Mesenchymal stem cell (in vitro differentiated cells and primary cell): ENCODE data around the gene ITGB4.

Experiments used
- DNase-seq: peaks from one replicate; pipeline ENCODE4 v3.0.0-alpha.2; 2013
- H2AFZ ChIP-seq: one replicate; pipeline ENCODE4 v1.6.1; 2013; ENCODE audit warnings: low read depth, mild to moderate bottlenecking, control low read depth, inconsistent platforms, low read length, moderate library complexity
- H2AK5ac ChIP-seq: 2 replicates; pipeline ENCODE4 v1.6.1; 2013; ENCODE audit warnings: low read length, moderate library complexity, mild to moderate bottlenecking, inconsistent platforms; ENCODE audit not compliant: severe bottlenecking
- H2BK120ac ChIP-seq: one replicate; pipeline ENCODE4 v1.6.1; 2013; ENCODE audit warnings: low read depth, mild to moderate bottlenecking, inconsistent platforms, low read length, moderate library complexity
- H2BK12ac ChIP-seq, 2 experiments: one replicate each; pipeline ENCODE4 v1.6.1; 2013; ENCODE audit warnings: inconsistent platforms in 2 of 2, low read length in 2 of 2, mild to moderate bottlenecking in 2 of 2, moderate library complexity in 2 of 2, control low read depth in 1 of 2
- H2BK15ac ChIP-seq: one replicate; pipeline ENCODE4 v1.6.1; 2013; ENCODE audit warnings: mild to moderate bottlenecking, low read depth, inconsistent platforms; ENCODE audit not compliant: poor library complexity, severe bottlenecking
- H2BK5ac ChIP-seq: 2 replicates; pipeline ENCODE4 v1.6.1; 2013; ENCODE audit warnings: low read depth, mild to moderate bottlenecking, low read length, control low read depth, inconsistent platforms; ENCODE audit not compliant: poor library complexity, severe bottlenecking
- H3K14ac ChIP-seq, 2 experiments: one replicate each; pipeline ENCODE4 v1.6.1; 2013; ENCODE audit warnings: inconsistent platforms in 2 of 2, low read length in 2 of 2, control low read depth in 1 of 2, mild to moderate bottlenecking in 1 of 2, moderate library complexity in 1 of 2
- H3K18ac ChIP-seq, 2 experiments: one replicate each; pipeline ENCODE4 v1.6.1; 2013; ENCODE audit warnings: inconsistent platforms in 2 of 2, low read length in 2 of 2, control low read depth in 1 of 2, low read depth in 1 of 2, mild to moderate bottlenecking in 1 of 2
- H3K23ac ChIP-seq, 2 experiments: one replicate each; pipeline ENCODE4 v1.6.1; 2013; ENCODE audit warnings: inconsistent platforms in 2 of 2, low read length in 2 of 2, mild to moderate bottlenecking in 2 of 2, moderate library complexity in 2 of 2, control low read depth in 1 of 2
- H3K27ac ChIP-seq: 2 replicates; pipeline ENCODE4 v1.5.1; 2013; ENCODE audit warnings: mild to moderate bottlenecking, moderate library complexity, low read length, control low read depth, inconsistent platforms; ENCODE audit not compliant: poor library complexity, severe bottlenecking
- H3K27me3 ChIP-seq, 2 experiments: 2 replicates each; pipeline versions ENCODE4 v1.6.1 to v1.7.0; 2013; ENCODE audit warnings: low read length in 2 of 2, mild to moderate bottlenecking in 2 of 2, moderate library complexity in 2 of 2, control low read depth in 1 of 2, inconsistent platforms in 1 of 2; ENCODE audit not compliant: control insufficient read depth in 1 of 2, insufficient read depth in 1 of 2
- H3K36me3 ChIP-seq, 2 experiments: 2 replicates each; pipeline versions ENCODE4 v1.6.1 to v1.7.0; 2013; ENCODE audit warnings: low read length in 2 of 2, control low read depth in 1 of 2, inconsistent platforms in 1 of 2, low read depth in 1 of 2, mild to moderate bottlenecking in 1 of 2; ENCODE audit not compliant: insufficient read depth in 2 of 2, control insufficient read depth in 1 of 2
- H3K4ac ChIP-seq, 2 experiments: one replicate each; pipeline ENCODE4 v1.6.1; 2013; ENCODE audit warnings: inconsistent platforms in 2 of 2, low read length in 2 of 2, mild to moderate bottlenecking in 2 of 2, moderate library complexity in 2 of 2, control low read depth in 1 of 2, low read depth in 1 of 2
- H3K4me1 ChIP-seq: 2 replicates; pipeline ENCODE4 v1.6.1; 2013; ENCODE audit warnings: low read depth, low read length, control low read depth; ENCODE audit not compliant: control insufficient read depth, insufficient read depth
- H3K4me2 ChIP-seq: 2 replicates; pipeline ENCODE4 v1.6.1; 2013; ENCODE audit warnings: low read length, mild to moderate bottlenecking, inconsistent platforms; ENCODE audit not compliant: poor library complexity, severe bottlenecking
- H3K4me3 ChIP-seq, 2 experiments: 2 replicates each; pipeline versions ENCODE4 v1.5.1 to v1.7.0; 2013; ENCODE audit warnings: low read length in 2 of 2, mild to moderate bottlenecking in 2 of 2, control low read depth in 1 of 2, low read depth in 1 of 2; ENCODE audit not compliant: insufficient read depth in 1 of 2
- H3K79me1 ChIP-seq: replicated peaks from 2 replicates; pipeline ENCODE4 v1.6.1; 2013; ENCODE audit warnings: mild to moderate bottlenecking, control low read depth, low read length, inconsistent platforms; ENCODE audit not compliant: poor library complexity, severe bottlenecking
- H3K9ac ChIP-seq: 2 replicates; pipeline ENCODE4 v1.7.0; 2013; ENCODE audit warnings: mild to moderate bottlenecking, low read length, moderate library complexity
- H3K9me3 ChIP-seq: 2 replicates; pipeline ENCODE4 v1.7.0; 2013; ENCODE audit warnings: mild to moderate bottlenecking, low read length; ENCODE audit not compliant: control insufficient read depth
- H4K8ac ChIP-seq: one replicate; pipeline ENCODE4 v1.6.1; 2013; ENCODE audit warnings: inconsistent platforms, mild to moderate bottlenecking, low read length, moderate library complexity
- H4K91ac ChIP-seq: one replicate; pipeline ENCODE4 v1.6.1; 2013; ENCODE audit warnings: mild to moderate bottlenecking, low read length, inconsistent platforms
- WGBS: methylation state at CpG from one replicate; pipeline ENCODE4 v1.1.7; 2013; ENCODE audit warnings: mixed read lengths; 5-methylcytosine and 5-hydroxymethylcytosine counted together

ITGB4 gene

DNA sequence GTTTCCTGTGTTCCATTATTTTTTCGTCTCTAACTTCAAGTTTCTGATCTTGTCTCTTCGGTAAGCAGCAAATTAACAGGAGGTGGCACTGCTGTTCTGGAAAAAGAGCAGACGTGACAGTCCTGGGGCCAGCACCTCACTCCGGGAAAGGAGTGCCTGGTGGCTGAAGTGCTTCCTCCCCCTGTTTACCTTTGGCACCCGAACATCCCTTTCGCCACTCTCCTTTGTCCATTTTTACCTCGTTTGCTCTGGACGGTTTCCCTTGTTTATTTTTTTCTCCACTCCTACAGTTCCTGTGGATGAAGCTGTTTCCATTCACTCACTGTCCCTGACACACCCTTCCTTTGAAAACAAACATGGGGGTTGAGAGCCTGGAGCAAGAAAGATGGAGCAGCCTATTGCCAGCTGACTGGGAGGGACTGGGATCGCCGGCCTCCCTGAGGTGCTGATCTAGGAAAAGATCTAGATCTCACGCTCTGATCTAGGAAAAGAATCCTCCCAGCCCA, 41.5 kb upstream of the ITGB4 start:
- Histone ChIP-seq H3K18ac (no peak overlapping the region), H3K36me3 (peaks cover 14 to 47% of the 10 kb centered on the region in 2 experiments), H3K4me3 (no peak overlapping the region), H2BK120ac (no peak overlapping the region), H2AK5ac (peak overlapping the region; percentile 95), H2BK12ac (no peak overlapping the region), H3K9ac (no peak overlapping the region), H4K8ac (no peak overlapping the region), H3K4ac (no peak overlapping the region), H2BK15ac (no peak overlapping the region), H3K14ac (no peak overlapping the region), H3K4me1 (peaks cover 24% of the 10 kb centered on the region), H3K4me2 (no peak overlapping the region), H2BK5ac (no peak overlapping the region), H4K91ac (no peak overlapping the region), H3K9me3 (no peaks in the 10 kb centered on the region), H3K23ac (no peak overlapping the region), H2AFZ (no peak overlapping the region), H3K79me1 (peaks cover 9% of the 10 kb centered on the region), H3K27me3 (no peaks in the 10 kb centered on the region), H3K27ac (peak overlapping the region; percentile 89)
- DNase-seq, result peak; percentile 32
- 77% methylated on average over 11 of the region's 11 CpGs for WGBS

- Histone ChIP-seq H3K4me1 (peaks cover 24% of the 10 kb centered on the region), H3K27me3 (no peaks in the 10 kb centered on the region), H3K23ac (no peak overlapping the region), H2AK5ac (peak overlapping the region; percentile 65), H2AFZ (no peak overlapping the region), H2BK15ac (no peak overlapping the region), H2BK5ac (peak overlapping the region; percentile 48), H3K4me3 (no peak overlapping the region), H3K9me3 (no peaks in the 10 kb centered on the region), H2BK12ac (no peak overlapping the region), H2BK120ac (no peak overlapping the region), H3K14ac (no peak overlapping the region), H3K36me3 (peaks cover 14 to 47% of the 10 kb centered on the region in 2 experiments), H3K27ac (peak overlapping the region; percentile 89), H3K79me1 (peaks cover 11% of the 10 kb centered on the region), H3K4ac (no peak overlapping the region), H3K4me2 (no peak overlapping the region), H4K91ac (no peak overlapping the region), H3K9ac (no peak overlapping the region), H3K18ac (no peak overlapping the region), H4K8ac (no peak overlapping the region)
- WGBS, result 98% methylated on average over 10 of the region's 10 CpGs
- no peak for DNase-seq
These were observed 40.8 kb upstream of the ITGB4 start for GRCh38 chr17:75680431-75680830.

DNA sequence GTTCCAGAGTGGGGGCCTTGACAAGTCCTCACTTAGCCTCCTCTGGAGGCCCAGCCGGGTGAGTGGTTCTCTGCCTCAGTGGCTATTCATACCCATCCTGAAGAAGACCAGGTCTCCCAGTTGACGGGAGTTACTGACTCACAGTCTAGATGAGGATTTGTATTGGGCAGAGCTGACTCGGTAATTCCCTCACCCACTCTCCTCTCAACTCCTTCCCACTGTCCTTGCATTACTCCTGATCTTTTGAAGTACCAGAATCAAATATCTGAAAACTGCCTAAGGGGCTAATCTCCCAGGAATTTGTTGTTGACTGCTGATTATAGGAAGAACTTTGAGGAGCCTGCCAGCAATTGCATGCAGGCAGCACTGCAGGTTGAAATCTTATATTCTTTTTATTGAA, 40.0 kb upstream of the ITGB4 start:
- no peaks in the 10 kb centered on the region for H3K9me3 ChIP-seq
- H3K14ac ChIP-seq, result no peak overlapping the region
- H2BK120ac ChIP-seq, result no peak overlapping the region
- H4K91ac ChIP-seq, result no peak overlapping the region
- H4K8ac ChIP-seq, result no peak overlapping the region
- DNase-seq, result peak; percentile 53
- peaks cover 12% of the 10 kb centered on the region for H3K79me1 ChIP-seq
- no peak overlapping the region for H3K4ac ChIP-seq
- no peak overlapping the region for H2BK5ac ChIP-seq
- peak overlapping the region; percentile 89 for H3K27ac ChIP-seq
- H3K36me3 ChIP-seq, result peaks cover 12 to 41% of the 10 kb centered on the region in 2 experiments
- H3K9ac ChIP-seq, result peak overlapping the region; percentile 1
- peak overlapping the region; percentile 82 for H2AK5ac ChIP-seq
- no peak overlapping the region for H3K18ac ChIP-seq
- H3K4me3 ChIP-seq, result no peak overlapping the region
- H3K4me2 ChIP-seq, result no peak overlapping the region
- H3K27me3 ChIP-seq, result no peaks in the 10 kb centered on the region
- 89% methylated on average over 3 of the region's 3 CpGs for WGBS
- H3K23ac ChIP-seq, result no peak overlapping the region
- H3K4me1 ChIP-seq, result peaks cover 26% of the 10 kb centered on the region
- no peak overlapping the region for H2BK12ac ChIP-seq
- no peak overlapping the region for H2BK15ac ChIP-seq
- no peak overlapping the region for H2AFZ ChIP-seq

GRCh38 chr17:75683583-75683982, 37.7 kb upstream of the ITGB4 start:
- Histone ChIP-seq H3K27ac (peak overlapping the region; percentile 76), H2AK5ac (peak overlapping the region; percentile 60), H3K14ac (no peak overlapping the region), H3K18ac (no peak overlapping the region), H2BK12ac (no peak overlapping the region), H3K79me1 (peaks cover 15% of the 10 kb centered on the region), H2BK120ac (no peak overlapping the region), H4K91ac (no peak overlapping the region), H3K27me3 (no peaks in the 10 kb centered on the region), H3K9me3 (no peaks in the 10 kb centered on the region), H2AFZ (no peak overlapping the region), H3K9ac (no peak overlapping the region), H3K36me3 (peaks cover 21 to 41% of the 10 kb centered on the region in 2 experiments), H2BK15ac (no peak overlapping the region), H3K23ac (no peak overlapping the region), H4K8ac (no peak overlapping the region), H2BK5ac (no peak overlapping the region), H3K4ac (no peak overlapping the region), H3K4me2 (no peak overlapping the region), H3K4me1 (peaks cover 32% of the 10 kb centered on the region), H3K4me3 (no peak overlapping the region)
- DNase-seq, result peak; percentile 61
- 52% methylated on average over 4 of the region's 4 CpGs for WGBS
